ENCODE results near the gene ADCY9. TPM values are rescaled to one million over a fixed set of nuclear protein-coding genes. Genes with fewer than 3 reads are reported as not detected.
A peak's percentile ranks its signal among the peaks of the same experiment; 100 is the strongest.

The ADCY9 gene
- total RNA-seq, 4 donors from 2014 or later = 6.3 to 22.3 (median 11.2) TPM

- intact Hi-C loops (cut with DNase I) = no loop called here
- Histone ChIP-seq H3K27me3 (peaks cover 0 to 55% (median 0%) of the 10 kb centered on the region in 4 donors), H3K4me3 (no peak overlapping the region), H3K4me1 (peaks cover 0 to 41% (median 12%) of the 10 kb centered on the region in 3 donors), H3K9me3 (no peaks in the 10 kb centered on the region), H3K27ac (no peak overlapping the region), H3K36me3 (no peaks in the 10 kb centered on the region)
- no peak for TF ChIP-seq POLR2A (IDR thresholded peaks at IDR 0.05)
- no peak for TF ChIP-seq CTCF (IDR thresholded peaks at IDR 0.05)
- no peak for DNase-seq
- 95 to 100% methylated on average over 1 to 2 of the region's 2 CpGs for WGBS, 2 donors
Measured at GRCh38 chr16:4021916-4022315, 94.3 kb downstream of the ADCY9 start.

- TF ChIP-seq POLR2A (IDR thresholded peaks at IDR 0.05) = no peak
- no peak for TF ChIP-seq CTCF (IDR thresholded peaks at IDR 0.05)
- H3K27ac ChIP-seq = no peak overlapping the region
- no peaks in the 10 kb centered on the region for H3K9me3 ChIP-seq
- intact Hi-C loops (cut with DNase I) = no loop called here
- DNase-seq = no peak
- no peaks in the 10 kb centered on the region for H3K36me3 ChIP-seq
- H3K4me1 ChIP-seq = peaks cover 0 to 41% (median 12%) of the 10 kb centered on the region in 3 donors
- whole genome bisulfite sequencing, 2 donors = 31 to 46% methylated on average over 12 to 14 of the region's 14 CpGs
- H3K4me3 ChIP-seq = no peak overlapping the region
- H3K27me3 ChIP-seq = peaks cover 0 to 59% (median 0%) of the 10 kb centered on the region in 4 donors
Measured at GRCh38 chr16:4021070-4021779, 95.0 kb downstream of the ADCY9 start.

GRCh38 chr16:4019371-4019791 lies 96.9 kb downstream of the ADCY9 start:
- Histone ChIP-seq H3K27me3 (peaks cover 0 to 49% (median 0%) of the 10 kb centered on the region in 4 donors), H3K27ac (peak overlapping the region in 3 of 4 donors; percentile 53 to 65 (median 63)), H3K4me1 (peaks cover 0 to 41% (median 12%) of the 10 kb centered on the region in 3 donors), H3K9me3 (no peaks in the 10 kb centered on the region), H3K36me3 (no peaks in the 10 kb centered on the region), H3K4me3 (peak overlapping the region in 3 of 4 donors; percentile 25 to 58 (median 36))
- 12 to 31% methylated on average over 4 to 5 of the region's 5 CpGs for WGBS, 2 donors
- TF ChIP-seq CTCF (IDR thresholded peaks at IDR 0.05) (no peak), POLR2A (IDR thresholded peaks at IDR 0.05) (no peak)
- no peak for DNase-seq
- intact Hi-C loops (cut with DNase I) = no loop called here

- WGBS, 2 donors = 40 to 59% methylated on average over 3 to 11 of the region's 12 CpGs
Measured at GRCh38 chr16:4018391-4018790, 97.9 kb downstream of the ADCY9 start.

More at GRCh38 chr16:4018391-4018790, 97.9 kb downstream of the ADCY9 start:
- intact Hi-C loops (cut with DNase I) = no loop called here
- TF ChIP-seq CTCF (IDR thresholded peaks at IDR 0.05) (no peak), POLR2A (IDR thresholded peaks at IDR 0.05) (no peak)
- H3K4me1 ChIP-seq = peaks cover 0 to 51% (median 16%) of the 10 kb centered on the region in 3 donors
- H3K9me3 ChIP-seq = no peaks in the 10 kb centered on the region
- DNase-seq = no peak
- peaks cover 0 to 39% (median 0%) of the 10 kb centered on the region in 4 donors for H3K27me3 ChIP-seq
- no peaks in the 10 kb centered on the region for H3K36me3 ChIP-seq
- H3K27ac ChIP-seq = peak overlapping the region in 2 of 4 donors; percentile 25 to 63
- no peak overlapping the region for H3K4me3 ChIP-seq

Measured in esophagus squamous epithelium (tissue), 5 donors.